Myocyte (in vitro differentiated cells): ENCODE data around the gene MOB3B. TPM values are rescaled to one million over a fixed set of nuclear protein-coding genes. Genes with fewer than 3 reads are reported as not detected.
"Not testable (repeated sequence)": the region's sequence is repeated elsewhere in the genome, so short reads cannot be mapped to it uniquely, and the experiment has no call there.

ENCODE experiments used
- DNase-seq: peaks from one replicate; pipeline ENCODE4 v3.0.0-alpha.2; 2012; ENCODE audit warnings: low read depth
- total RNA-seq: library from RNA; depleted of rRNA; stranded (reverse); fragments of >200 nt; gene quantifications from 2 replicates; pipeline ENCODE4 v1.2.3, GENCODE V29; 2014

Gene MOB3B
- total RNA-seq, 1 donor from 2014 or later, result not detected

DNA sequence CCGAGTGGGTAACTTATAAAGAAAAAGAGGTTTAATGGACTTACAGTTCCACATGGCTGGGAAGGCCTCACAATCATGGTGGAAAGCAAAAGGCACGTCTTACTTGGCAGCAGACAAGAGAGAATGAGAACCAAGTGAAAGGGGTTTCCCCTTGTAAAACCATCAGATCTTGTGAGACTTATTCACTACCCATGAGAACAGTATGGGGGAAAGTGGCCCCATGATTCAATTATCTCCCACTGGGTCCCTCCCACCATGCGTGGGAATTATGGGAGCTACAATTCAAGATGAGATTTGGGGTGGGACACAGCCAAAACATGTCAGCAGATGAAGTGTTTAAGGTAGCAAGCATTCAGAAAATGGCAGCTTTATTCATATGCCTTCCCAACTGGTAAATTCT lies 81.3 kb downstream of the MOB3B start:
- not testable (repeated sequence) for DNase-seq

DNA sequence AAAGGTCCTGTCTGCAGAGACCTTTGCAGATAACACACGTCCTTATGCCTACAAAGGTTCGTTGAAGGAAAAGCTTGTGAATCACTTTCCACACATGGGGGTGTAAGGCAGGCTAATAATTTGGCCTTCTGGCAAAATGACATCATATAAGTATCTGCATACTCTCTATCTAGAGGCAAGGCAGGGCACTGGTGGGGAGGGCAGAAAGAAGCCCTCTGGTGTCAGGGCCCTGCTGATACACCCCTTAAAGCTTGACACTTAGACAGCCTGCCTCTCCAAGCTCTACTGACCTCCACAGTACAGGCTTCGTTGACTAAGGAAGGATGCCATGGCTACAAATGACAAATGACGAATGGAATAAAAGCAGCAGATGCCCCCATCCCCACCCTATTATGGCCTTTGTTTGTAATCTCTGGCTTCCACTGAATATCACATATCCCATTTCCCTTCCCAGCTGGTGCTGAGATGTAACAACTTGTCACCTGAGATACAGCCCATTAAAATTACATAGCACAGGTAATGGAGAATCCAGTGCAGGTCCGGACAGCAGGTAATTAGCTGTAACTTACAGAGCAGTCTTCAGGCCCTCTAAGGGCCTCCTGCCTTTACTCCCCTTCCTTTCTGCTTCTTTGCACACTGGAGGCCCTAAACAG lies 82.5 kb downstream of the MOB3B start:
- DNase-seq, result no peak

DNA sequence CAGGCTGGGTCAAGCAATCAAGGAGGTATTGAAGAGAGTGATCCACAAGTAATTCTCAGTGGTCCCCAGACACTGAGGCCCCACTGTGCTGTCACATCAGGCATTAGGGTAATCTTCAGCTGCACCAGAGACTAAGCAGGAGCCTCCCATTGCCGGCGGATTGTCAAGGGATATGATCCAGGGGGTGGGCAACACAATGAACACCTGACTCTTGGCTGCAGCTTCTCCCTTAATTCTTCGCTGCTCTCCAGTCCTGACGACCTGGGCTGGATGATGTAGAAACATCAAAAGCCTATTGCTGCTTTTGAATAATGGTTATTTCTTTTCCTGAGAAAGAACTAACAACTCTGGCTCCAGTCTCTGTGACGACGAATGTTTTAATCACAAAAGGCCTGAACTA lies 83.9 kb downstream of the MOB3B start:
- DNase-seq, result no peak

DNA sequence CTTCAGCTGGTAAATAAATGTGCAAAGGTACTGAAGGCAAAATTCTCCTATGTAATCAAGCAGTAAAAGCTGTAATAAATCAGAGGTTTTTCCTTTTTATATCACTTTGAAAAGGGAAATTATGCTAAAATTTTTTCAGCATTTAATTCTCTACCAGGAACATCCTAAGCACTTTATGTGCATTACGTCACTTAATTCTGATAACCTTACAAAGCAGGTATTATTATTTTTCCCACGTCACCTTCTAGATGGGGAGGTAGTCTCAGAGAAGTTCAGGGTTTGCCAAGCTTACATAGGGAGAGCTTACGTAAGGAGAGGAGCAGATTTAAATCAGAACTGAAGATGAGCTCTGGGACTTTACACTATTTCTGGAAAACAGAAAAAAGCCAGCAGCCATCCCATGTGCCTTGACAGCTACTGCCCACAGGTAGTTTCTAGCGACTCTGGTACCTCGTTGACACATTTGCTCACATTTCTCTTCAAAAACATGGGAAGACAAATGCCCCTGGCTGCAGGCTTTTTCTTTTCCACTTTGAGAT lies 84.5 kb downstream of the MOB3B start:
- DNase-seq, result no peak

DNA sequence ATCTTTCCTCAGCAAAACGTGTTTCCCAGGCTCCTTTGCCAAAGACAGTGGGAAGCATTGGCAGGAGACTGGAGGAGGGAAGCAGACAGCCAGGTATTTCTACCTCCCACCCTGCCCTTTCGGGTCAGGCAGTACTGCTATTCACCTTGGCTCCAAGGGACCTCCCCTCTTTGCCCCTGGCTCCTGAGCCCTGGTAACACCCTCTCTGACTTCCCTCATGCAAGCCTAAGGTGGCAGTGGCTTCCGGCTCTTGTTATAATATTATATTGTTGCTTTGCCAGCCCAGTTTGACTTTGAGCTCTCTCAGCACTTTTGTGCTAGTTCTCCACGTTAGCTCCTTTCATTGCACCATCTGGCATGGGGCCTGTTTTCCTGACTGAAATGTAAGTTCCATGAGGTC lies 87.2 kb downstream of the MOB3B start:
- no peak for DNase-seq

DNA sequence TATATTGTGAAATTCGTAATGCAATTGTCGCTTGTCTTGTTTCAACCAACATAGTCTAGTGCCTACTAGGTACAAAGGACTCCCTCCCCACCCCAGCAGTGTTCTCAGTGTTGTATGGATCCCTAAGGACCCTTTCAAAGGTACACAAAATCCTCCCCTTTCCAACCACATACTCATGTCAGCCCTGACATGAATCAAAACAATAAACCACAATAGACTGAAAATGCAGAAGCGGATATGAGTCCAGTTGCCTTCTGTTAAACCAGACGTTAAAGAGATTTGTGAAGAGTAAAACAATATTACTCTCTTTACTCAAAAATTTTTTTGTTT lies 87.9 kb downstream of the MOB3B start:
- no peak for DNase-seq

DNA sequence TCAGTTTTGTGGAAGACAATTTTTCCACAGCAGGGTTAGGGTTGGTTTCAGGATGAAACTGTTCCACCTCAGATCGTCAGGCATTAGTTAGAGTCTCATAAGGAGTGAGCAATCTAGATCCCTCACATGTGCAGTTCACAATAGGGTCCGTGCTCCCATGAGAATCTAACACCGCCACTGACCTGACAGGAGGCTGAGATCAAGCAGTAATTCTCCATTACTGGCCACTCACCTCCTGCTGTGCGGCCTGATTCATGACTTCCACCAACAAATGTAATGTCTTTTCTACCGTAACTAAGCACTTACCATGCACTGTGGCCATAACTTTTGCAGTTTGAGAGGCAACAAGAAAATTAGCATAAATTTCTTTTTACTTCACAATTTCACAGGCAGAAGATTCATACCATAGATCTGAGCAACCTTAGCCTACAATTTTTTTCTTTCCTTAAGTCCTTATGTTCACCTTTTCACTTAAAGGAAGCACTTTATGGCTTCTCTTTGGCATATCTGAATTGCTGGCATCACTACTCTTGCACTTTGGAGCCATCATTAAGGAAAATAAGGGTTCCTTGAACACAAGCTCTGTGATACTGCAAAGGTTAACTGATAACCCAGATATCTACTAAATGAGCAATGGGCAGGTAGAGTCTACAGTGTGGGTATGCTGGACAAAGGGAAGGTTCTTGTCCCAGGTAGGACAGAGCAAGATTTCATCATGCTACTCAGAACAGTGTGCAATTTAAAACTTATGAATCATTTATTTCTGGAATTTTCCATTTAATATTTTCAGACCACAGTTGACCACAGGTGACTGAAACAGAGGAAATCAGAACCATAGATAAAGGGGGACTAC lies 88.5 kb downstream of the MOB3B start:
- no peak for DNase-seq

DNA sequence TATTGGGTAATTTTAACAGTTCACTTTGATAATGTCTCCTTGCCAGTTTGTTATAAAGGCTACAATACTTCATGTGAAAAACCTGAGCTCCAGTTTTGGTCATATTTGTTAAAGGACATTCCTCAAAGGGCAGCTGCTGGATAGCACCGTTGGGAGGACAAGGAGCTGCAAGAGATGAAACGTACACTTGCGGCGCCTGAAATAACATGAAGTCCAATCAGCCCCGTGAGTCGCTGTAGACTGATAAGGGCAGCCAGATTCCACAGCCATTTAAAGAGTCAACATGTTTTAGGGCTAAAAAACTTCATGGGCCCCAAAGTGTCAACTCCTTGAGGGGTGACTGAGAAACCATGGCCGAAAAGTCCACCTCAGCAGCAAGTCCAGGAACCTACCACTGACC lies 91.1 kb downstream of the MOB3B start:
- no peak for DNase-seq

DNA sequence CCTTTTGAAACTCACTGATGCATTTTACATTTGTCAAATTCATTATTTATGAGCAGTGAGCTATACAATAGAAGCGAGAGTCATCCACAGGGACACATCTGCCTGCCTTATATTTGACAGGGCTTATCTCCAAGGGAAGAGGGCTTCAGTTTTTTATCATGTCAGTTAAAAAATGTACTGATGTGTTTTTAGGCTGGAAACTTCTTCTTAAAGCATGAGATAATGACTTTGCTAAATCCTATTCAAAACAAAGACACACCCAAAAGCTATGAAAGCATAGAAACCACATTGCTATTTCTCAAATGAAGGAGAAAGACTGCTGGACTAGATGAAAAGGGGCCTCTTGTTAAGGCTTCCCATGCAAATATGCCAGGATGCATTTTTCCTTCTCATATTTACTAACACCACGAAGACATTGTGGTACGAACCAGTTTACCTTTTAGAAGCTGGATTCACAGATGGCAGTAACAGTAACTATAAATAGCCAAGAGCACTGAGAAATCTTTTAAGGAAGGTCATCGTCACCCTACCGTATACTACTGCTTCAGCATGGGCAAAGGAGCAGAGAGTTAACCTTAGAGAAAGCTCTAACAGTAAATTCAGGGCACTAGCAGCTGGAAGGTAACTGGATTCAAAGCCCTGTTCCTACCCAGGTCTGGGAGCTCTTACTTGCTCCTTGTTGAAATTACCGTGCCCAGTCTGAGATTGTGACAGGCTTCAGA lies 91.8 kb downstream of the MOB3B start:
- no peak for DNase-seq

DNA sequence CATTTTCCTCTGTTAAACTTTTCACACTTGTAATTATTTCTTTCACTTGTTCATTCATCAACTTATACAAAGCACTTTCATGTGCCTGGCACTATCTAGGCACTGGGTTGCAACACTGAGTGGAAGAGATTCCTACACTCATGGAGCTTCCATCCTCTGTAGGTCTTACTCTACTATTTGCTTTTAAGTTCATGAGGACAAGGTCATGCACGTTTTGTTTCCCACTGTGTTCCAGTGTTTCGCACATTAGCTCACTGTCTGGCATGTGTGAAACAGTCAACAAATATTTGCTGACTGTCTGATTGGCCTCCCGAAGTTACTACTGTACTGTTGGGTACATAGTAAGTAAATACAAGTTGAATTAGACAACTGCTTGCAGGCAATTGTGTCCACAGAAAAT lies 93.4 kb downstream of the MOB3B start:
- DNase-seq, result no peak

DNA sequence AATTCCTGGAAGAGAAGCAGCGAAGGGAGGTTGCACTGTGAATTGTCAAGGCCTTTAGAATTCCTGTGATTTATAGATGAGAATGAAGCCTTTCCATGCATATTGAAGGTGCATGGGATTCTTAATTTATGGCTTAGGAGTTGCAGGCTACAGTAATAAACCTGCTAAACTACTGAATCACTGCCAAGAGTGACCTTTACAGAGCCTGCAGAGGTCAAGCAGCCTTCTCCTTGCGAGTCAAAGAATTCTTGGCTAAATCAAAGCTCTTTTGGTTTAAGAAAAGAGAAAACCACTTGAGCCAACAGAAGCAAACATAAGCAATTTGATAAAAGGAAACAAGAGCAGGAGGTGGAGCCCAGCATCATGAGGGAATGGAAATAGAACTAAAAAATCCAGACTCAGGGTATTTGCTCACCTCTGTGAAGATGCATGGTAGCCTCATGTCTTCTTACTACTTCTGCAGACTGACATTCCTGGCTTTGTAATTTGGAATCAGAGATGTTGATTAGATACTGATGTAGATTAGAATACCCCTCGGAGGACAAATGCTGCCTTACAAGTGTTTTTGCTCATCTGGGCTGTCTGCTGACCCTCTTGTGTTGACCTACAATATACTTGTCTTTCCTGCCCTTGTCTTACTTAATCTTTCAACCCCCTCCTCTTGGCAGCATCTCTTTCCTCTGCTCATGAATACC lies 95.8 kb downstream of the MOB3B start:
- no peak for DNase-seq

DNA sequence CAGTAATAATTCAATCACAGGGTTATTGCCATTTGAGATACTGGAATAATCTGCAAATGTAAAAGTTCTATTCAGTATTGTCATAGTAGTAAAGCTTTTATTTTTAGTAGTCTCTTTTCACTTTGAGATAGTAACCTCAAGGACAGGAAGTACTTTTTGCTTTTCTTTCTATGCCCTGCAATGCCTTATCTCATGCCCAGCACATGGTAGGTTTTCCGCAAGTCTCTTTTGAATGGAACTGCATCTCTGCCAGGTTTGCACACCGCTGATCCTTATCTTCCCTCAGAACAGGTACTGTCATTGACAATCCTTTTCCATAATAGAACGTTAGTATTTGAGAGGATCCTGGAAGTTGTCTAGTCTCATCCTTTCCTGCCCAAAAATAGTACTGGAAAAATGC lies 97.3 kb downstream of the MOB3B start:
- DNase-seq, result no peak

DNA sequence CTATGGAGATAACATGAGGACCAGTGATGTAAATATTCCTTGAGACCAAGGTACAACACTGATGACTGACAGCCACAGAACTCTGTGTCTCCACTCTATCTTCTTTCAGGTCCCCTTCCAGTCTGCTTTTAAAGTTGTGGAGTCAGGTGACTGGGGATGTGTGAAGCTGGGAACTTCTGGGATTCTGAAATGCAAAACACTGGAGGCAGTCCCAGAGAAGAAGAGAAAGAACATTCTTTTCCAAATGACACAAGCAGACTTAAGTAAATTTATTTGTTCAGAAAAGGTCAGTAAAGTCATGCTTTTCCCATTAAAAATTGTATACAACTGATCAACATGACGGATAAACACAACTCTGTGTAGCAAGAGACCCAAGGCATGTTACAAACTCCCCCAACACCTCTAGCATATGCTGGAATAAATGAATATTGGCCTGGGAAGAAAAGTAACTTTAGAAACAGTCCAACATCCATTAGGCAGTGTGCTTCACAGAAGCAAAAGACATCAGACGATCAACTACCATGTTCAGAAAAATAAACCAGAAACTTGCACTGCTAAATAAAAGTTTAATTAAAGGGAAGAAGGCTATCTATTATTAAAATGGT lies 98.0 kb downstream of the MOB3B start:
- no peak for DNase-seq

DNA sequence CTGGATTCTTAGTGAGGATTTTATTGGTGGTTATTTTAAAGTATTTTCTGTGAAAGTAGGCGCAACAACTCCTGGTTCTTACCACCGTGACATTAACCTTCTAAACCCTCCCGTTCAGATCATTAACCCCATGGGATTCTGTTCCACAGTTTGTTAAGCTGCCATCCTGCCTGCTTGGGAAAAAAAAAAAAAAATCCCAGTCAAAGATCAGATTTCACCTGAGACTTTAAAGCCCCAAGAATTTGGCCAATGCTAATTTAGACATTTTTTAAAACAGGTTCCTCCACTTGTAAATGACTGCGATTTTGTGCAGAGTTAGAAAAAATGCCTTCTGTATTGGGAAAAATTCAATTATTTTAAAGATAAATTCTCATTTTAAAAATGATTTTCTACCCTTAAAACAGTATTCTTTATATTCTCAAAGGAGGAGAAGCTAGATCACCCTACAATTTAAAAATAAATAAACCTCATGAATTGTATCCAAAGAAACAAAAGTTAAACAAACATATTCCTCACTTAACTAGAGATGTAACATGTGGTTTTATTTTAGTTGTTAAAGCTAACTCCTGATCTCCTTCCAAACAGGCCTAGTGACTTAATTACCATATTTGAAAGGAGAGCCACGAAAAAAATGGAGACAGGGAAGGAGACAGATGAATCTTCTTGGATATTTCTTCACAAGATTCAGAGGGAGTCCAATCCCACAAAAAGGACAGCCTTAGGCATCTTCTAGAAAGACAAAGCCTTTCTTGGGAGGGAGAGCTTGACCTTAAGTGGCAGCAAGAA lies 98.7 kb downstream of the MOB3B start:
- no peak for DNase-seq

DNA sequence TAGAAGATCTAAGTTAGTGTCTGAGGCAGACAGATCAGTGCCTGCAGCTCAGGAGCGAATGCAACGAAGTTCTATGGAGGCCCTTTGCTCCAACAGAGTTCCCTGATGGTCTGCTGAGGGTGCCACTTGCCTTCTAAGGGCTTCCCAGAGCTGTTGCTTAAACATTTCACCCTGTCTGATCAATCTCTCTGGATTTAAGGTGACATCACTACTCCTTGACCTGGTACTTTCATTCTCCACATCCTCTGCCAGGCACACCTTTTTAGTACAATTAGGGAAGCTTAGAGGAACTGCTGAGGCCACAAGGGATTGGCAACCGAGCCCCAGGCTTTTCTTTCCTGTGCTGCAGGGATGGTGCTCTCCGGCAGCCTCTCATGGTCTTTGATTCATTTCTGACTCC lies 99.7 kb downstream of the MOB3B start:
- no peak for DNase-seq

DNA sequence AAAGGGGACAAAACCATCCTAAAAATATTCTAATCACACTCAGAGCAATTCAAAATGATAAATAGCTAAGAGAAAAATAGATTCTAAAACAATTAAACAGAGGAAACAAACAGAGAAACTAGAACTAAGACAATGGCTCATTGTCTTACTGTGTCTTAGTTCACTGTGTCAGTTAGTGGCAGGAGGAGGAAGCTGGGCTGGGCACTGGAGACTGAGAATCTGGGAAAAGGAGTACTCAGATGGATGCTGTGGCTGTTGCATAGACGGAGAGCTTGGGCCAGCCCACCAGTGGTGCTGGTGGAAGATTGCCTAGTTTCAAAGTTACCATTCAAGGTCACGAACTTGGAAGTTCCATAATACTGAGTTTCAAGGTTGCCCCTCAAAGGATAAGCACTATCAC lies 100.2 kb downstream of the MOB3B start:
- DNase-seq, result no peak

DNA sequence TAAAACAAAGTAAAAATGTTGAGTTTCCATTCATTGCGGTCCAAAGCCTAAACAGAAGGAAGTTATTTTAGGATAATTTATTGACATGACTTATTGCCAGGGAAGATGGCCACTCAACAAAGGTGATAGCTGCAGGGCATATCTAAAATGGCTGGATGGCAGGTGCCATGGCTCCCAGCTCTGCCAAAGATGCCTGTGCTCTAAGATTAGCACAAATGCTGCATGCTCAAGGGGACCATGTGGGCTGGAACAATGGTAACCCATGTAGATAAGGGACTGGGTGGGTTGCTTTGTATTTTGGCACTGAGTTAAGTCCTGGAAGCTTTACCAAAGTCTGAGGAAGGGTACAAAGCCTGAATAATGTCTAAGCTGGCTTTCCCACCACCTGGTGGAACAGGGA lies 101.1 kb downstream of the MOB3B start:
- DNase-seq, result no peak

DNA sequence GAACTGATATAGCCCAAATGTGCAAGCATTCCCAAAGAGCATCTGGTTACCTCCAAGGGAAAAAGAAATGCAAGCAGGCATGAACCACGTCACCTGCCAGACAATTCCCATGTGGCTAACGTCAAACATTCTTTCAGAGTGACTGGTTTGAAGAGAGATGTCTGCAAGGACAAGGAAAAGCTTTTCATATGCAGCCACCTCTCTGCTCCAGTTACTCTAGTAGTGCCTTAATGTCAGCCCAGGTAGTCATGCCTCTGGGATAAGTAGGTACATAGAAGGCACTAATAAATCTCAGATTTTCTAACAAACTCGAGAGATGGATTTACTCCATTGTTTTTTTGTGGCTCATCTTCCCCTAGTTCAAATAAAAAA lies 102.4 kb downstream of the MOB3B start:
- no peak for DNase-seq

DNA sequence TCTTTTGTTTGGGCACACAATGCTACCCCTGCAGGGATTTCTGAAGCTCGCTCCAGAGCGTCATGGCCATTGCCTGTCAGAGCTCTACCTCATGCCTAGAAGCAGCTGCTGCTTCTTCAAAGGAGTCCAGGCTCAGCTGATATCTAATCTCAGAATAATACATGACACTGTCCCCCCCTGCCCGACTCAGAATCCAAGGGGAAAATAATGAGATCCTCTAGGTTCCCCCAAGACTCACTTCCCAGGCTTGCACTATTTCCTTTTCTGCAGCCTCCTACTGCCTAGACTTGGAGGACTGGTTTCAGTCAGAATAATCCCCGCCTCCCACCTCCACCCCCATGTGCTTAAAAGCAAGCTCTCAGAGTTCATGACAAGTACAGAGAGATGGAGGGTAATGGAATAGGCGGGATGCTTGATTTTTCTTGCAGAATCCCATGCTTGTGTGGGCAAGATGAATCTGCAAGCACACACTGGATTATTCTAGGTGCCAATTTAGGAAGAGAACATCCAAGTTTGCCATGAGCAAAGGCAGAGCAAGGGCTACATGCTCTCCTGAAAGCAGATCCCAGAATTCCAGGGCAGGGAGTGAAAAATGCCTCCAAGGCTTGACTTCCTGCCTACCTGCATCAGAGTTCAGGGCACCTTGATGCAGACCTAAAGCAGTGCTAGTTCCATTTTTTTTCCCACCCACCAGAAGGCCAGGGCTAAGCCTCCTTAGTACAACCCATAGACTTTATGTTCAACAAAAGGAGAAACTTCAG lies 102.9 kb downstream of the MOB3B start:
- DNase-seq, result no peak
